ENCODE data around the gene CTDSPL. TPM values are rescaled to one million over a fixed set of nuclear protein-coding genes. Genes with fewer than 3 reads are reported as not detected.
A peak's percentile ranks its signal among the peaks of the same experiment; 100 is the strongest.

CTDSPL gene
- total RNA-seq, 3 donors from 2014 or later, result 1.1 to 1.7 (median 1.3) TPM

GRCh38 chr3:37832480-37832879 is 29.2 kb upstream of the CTDSPL start:
- H3K4me1 Mint-ChIP-seq (ENCODE audit: low read depth), result no peaks in the 10 kb centered on the region
- H3K9me3 Mint-ChIP-seq, result no peaks in the 10 kb centered on the region
- peaks cover 20% of the 10 kb centered on the region for H3K27me3 Mint-ChIP-seq (ENCODE audit: low read depth)
- H3K4me3 Mint-ChIP-seq, result no peak overlapping the region
- no peak for ATAC-seq
- no peaks in the 10 kb centered on the region for H3K36me3 Mint-ChIP-seq (ENCODE audit: insufficient read depth)
- no peak for DNase-seq

DNA sequence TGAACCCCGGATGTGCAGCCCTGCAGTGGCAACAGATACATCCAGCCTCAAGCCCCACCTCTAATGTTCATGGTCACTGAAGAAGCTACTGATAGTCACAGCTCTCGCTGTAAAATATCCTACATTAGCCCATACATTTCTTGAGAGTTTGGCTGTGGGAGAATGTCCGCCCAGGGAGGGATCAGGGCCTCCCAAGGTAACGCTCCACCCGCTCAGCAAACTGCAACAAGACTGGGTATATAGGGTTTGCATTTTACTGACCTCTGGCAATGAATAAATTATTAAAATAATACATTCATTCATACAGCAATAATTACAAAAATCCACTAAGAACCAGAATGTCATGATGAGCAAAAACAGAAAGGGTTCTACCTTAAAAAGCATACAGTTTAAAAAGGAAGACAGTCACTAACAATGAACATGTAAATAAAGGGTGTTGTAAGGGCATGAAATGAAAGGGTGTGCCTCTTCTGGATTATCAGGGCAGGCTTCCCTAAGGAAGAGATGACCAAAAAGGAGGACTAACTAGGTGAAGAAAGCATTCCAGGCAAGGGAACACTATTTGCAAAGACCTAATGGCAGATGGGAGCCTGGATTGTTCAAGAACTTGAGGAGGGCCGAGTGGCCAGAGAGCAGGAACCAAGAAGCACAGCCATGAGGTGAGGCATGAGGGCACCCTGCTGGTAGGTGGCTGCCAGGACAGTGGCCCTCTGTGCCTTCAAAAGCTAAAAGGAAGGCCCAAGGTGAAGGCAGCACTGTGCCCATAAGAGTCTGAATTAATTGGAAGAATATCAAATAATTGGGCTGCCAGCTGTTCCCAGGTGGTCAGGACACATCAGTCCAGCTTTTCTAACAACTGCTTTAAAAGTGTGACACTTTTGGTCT is 28.1 kb upstream of the CTDSPL start:
- Mint-ChIP-seq H3K27me3 (ENCODE audit: low read depth) (peaks cover 14% of the 10 kb centered on the region), H3K4me3 (no peak overlapping the region), H3K9me3 (no peaks in the 10 kb centered on the region), H3K36me3 (ENCODE audit: insufficient read depth) (no peaks in the 10 kb centered on the region), H3K4me1 (ENCODE audit: low read depth) (no peaks in the 10 kb centered on the region)
- ATAC-seq (no peak), DNase-seq (no peak)

GRCh38 chr3:37836589-37836988 is 25.1 kb upstream of the CTDSPL start:
- no peaks in the 10 kb centered on the region for H3K36me3 Mint-ChIP-seq (ENCODE audit: insufficient read depth)
- H3K9me3 Mint-ChIP-seq, result no peaks in the 10 kb centered on the region
- peaks cover 18% of the 10 kb centered on the region for H3K27me3 Mint-ChIP-seq (ENCODE audit: low read depth)
- H3K4me3 Mint-ChIP-seq, result no peak overlapping the region
- no peaks in the 10 kb centered on the region for H3K4me1 Mint-ChIP-seq (ENCODE audit: low read depth)
- ATAC-seq (no peak), DNase-seq (no peak)

DNA sequence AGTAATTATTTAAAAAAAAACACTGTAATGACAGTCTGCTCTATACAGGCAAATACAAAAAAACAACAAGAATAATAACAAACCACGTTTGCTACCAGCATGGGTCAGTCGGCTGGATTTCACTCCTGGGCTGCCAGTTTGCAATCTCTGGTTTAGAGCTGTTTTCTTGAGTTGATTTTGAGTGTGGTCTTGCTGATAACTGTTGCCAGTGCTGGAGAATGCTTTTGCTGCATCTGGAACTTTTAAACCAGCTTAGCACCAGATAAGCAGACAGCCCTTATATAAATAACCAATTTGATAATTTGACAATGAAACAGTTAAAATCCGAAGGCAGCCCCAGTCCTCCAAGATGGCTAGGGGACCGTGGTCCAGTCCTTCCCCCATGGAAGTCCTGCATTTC is 14.0 kb upstream of the CTDSPL start:
- no peaks in the 10 kb centered on the region for H3K4me1 Mint-ChIP-seq (ENCODE audit: low read depth)
- H3K4me3 Mint-ChIP-seq, result no peak overlapping the region
- no peak for DNase-seq
- peaks cover 3% of the 10 kb centered on the region for H3K27me3 Mint-ChIP-seq (ENCODE audit: low read depth)
- no peaks in the 10 kb centered on the region for H3K36me3 Mint-ChIP-seq (ENCODE audit: insufficient read depth)
- ATAC-seq, result no peak
- H3K9me3 Mint-ChIP-seq, result no peaks in the 10 kb centered on the region

GRCh38 chr3:37849146-37849923 is 12.3 kb upstream of the CTDSPL start:
- no peaks in the 10 kb centered on the region for H3K27me3 Mint-ChIP-seq (ENCODE audit: low read depth)
- ATAC-seq, result no peak
- no peaks in the 10 kb centered on the region for H3K4me1 Mint-ChIP-seq (ENCODE audit: low read depth)

DNA sequence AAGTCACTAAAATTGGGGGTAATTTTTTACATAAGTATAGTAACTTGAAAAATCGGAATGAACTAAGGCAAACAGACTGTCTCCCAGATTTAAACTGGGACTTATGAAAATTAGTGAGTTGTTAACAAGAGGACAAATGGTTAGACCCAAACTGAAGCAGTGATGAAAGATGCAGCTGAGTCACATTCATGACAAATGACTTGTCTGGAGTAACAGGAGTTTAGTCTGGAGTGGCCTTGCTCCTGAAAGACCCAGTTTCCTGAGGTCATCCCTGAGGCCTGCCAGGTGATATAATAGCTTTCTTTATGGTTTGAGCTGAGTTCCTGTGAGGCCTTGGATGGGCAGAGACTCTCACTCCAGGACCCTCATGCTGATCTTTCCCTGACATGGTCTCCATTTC is 9.6 kb upstream of the CTDSPL start:
- Mint-ChIP-seq H3K4me3 (no peak overlapping the region), H3K4me1 (ENCODE audit: low read depth) (no peaks in the 10 kb centered on the region), H3K27me3 (ENCODE audit: low read depth) (no peaks in the 10 kb centered on the region), H3K36me3 (ENCODE audit: insufficient read depth) (no peaks in the 10 kb centered on the region), H3K9me3 (no peaks in the 10 kb centered on the region)
- ATAC-seq, result no peak
- DNase-seq, result no peak

More at GRCh38 chr3:37849146-37849923, 12.3 kb upstream of the CTDSPL start:
- no peaks in the 10 kb centered on the region for H3K9me3 Mint-ChIP-seq
- no peaks in the 10 kb centered on the region for H3K36me3 Mint-ChIP-seq (ENCODE audit: insufficient read depth)
- DNase-seq, result no peak
- H3K4me3 Mint-ChIP-seq, result no peak overlapping the region

DNA sequence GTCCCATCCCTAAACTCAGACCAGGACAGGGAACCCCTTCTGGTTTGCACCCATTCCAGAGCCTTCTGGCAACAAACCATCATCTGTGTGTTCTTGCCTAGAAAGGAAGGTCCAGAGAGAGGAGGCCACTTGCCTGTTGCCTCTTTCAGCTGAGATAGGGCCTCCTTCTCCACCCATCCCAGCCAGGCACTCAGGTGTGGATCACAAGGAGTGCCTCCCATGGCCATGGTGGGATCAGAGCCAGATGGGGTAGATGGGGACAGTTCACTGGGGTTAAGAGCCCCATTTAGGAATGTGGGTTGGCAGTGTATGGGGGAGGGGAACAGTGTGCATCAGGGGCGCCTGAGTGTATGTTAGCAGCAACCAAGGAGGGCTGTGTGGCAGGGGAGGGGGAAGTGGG is 8.9 kb upstream of the CTDSPL start:
- Mint-ChIP-seq H3K27me3 (ENCODE audit: low read depth) (no peaks in the 10 kb centered on the region), H3K4me1 (ENCODE audit: low read depth) (no peaks in the 10 kb centered on the region), H3K4me3 (no peak overlapping the region), H3K36me3 (ENCODE audit: insufficient read depth) (no peaks in the 10 kb centered on the region), H3K9me3 (no peaks in the 10 kb centered on the region)
- no peak for DNase-seq
- ATAC-seq, result no peak

GRCh38 chr3:37853691-37854413 is 7.8 kb upstream of the CTDSPL start:
- Mint-ChIP-seq H3K4me1 (ENCODE audit: low read depth) (no peaks in the 10 kb centered on the region), H3K4me3 (no peak overlapping the region), H3K9me3 (no peaks in the 10 kb centered on the region), H3K36me3 (ENCODE audit: insufficient read depth) (no peaks in the 10 kb centered on the region), H3K27me3 (ENCODE audit: low read depth) (no peaks in the 10 kb centered on the region)
- DNase-seq (no peak), ATAC-seq (no peak)

GRCh38 chr3:37855363-37855970 is 6.2 kb upstream of the CTDSPL start:
- H3K4me3 Mint-ChIP-seq, result no peak overlapping the region
- H3K36me3 Mint-ChIP-seq (ENCODE audit: insufficient read depth), result no peaks in the 10 kb centered on the region
- ATAC-seq, result peak in 1 of 2 donors; percentile 45
- H3K9me3 Mint-ChIP-seq, result no peaks in the 10 kb centered on the region
- peaks cover 4% of the 10 kb centered on the region for H3K27me3 Mint-ChIP-seq (ENCODE audit: low read depth)
- peaks cover 6% of the 10 kb centered on the region for H3K4me1 Mint-ChIP-seq (ENCODE audit: low read depth)
- peak; percentile 75 for DNase-seq

GRCh38 chr3:37856381-37856780 is 5.3 kb upstream of the CTDSPL start:
- Mint-ChIP-seq H3K9me3 (no peaks in the 10 kb centered on the region), H3K36me3 (ENCODE audit: insufficient read depth) (no peaks in the 10 kb centered on the region), H3K4me1 (ENCODE audit: low read depth) (peaks cover 13% of the 10 kb centered on the region), H3K4me3 (no peak overlapping the region), H3K27me3 (ENCODE audit: low read depth) (peaks cover 10% of the 10 kb centered on the region)
- DNase-seq (no peak), ATAC-seq (no peak)

DNA sequence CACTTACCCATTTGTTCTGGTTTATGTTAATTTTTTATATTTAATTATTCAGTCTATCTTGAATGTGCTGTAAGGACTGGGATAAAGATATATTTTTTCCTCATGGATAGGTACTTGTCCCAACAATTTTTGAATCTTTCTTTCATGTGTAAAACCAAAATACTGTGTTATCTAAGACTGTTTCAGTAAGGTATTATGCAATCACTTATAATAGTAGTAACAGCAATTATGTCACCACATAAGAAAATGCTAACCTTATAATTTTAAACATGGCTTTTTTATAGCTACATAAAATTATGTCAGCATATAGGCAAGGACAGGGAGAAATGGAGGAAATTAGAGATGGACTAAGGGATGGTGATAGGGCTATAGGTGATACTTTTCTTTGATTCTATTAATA is 2.9 kb upstream of the CTDSPL start:
- H3K9me3 Mint-ChIP-seq, result no peaks in the 10 kb centered on the region

DNA sequence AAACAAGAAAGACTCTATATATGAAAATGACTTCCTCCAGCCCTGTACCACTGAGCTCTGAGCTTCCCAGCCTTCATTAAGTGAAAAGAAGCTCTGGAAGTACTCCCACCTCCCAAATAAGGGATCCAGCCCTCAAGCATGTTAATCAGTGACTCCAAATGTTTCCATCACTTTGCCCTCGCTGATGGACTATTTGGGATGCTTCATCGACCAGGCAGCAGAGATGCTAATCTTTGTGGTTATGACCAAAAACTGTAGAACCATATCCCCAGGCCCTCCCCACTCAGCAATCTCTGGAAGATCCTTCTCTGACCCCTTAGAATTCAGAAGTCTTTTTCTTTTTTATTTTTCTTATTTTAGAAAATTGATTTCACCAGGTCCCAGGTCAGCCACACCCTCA is 2.3 kb upstream of the CTDSPL start:
- H3K9me3 Mint-ChIP-seq, result no peaks in the 10 kb centered on the region
- peaks cover 17% of the 10 kb centered on the region for H3K4me1 Mint-ChIP-seq (ENCODE audit: low read depth)
- peaks cover 22% of the 10 kb centered on the region for H3K27me3 Mint-ChIP-seq (ENCODE audit: low read depth)
- no peaks in the 10 kb centered on the region for H3K36me3 Mint-ChIP-seq (ENCODE audit: insufficient read depth)
- ATAC-seq, result no peak
- no peak overlapping the region for H3K4me3 Mint-ChIP-seq
- DNase-seq, result no peak

More for the DNA sequence above, 2.9 kb upstream of the CTDSPL start:
- Mint-ChIP-seq H3K36me3 (ENCODE audit: insufficient read depth) (no peaks in the 10 kb centered on the region), H3K27me3 (ENCODE audit: low read depth) (peaks cover 22% of the 10 kb centered on the region), H3K4me3 (no peak overlapping the region), H3K4me1 (ENCODE audit: low read depth) (peaks cover 17% of the 10 kb centered on the region)
- ATAC-seq, result no peak
- no peak for DNase-seq

DNA sequence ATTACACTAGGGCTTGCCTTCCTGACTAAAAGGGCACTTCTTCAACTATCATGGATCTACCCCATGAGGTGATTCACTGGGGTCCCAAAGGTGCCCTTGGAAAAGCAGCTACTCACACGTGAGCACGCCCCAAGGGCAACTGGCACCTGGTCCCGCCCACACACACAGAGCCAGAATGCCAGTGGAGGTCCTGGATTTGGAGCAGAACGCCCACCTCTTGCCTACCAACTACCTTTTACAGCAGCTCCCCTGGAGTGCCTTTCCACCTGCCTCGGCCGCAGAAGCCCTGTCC is 1.8 kb upstream of the CTDSPL start:
- Mint-ChIP-seq H3K27me3 (ENCODE audit: low read depth) (peaks cover 22% of the 10 kb centered on the region), H3K4me3 (peak overlapping the region; percentile 81), H3K9me3 (no peaks in the 10 kb centered on the region), H3K36me3 (ENCODE audit: insufficient read depth) (no peaks in the 10 kb centered on the region), H3K4me1 (ENCODE audit: low read depth) (peaks cover 17% of the 10 kb centered on the region)
- DNase-seq (no peak), ATAC-seq (no peak)

DNA sequence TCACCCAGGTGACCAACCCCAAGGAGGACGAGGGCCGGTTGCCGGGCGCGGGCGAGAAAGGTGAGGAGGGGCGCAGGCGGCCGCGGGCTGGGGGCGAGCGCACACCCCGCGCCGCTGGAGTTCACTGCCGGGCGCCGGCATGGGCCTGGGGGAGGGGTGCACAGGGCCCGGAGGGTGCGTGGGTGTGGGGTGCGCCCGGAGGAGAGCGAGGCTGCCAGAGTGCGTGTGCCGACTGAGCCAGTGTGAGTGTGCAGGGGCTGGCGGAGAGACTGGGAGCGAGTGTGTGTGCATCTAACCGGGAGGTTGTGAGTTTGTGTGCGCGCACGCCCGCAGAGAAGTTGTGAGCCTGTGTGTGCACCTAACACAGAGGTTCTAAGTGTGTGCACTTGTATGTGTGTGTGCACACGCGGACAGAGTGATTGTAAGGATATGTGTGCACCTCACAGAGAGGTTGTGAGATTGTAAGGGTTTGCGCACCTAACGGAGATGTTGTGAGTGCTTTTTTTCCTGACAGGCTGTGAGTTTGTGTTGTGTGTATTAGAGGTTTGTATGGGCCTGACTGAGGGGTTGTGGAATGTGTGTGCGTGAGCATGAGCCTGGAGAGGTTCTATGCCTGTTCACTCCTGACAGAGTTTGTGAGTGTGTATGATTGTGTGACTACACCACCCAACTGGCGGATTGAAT is 681 bp downstream of the CTDSPL start:
- H3K9me3 Mint-ChIP-seq, result no peaks in the 10 kb centered on the region
- peak; percentile 50 for DNase-seq
- H3K36me3 Mint-ChIP-seq (ENCODE audit: insufficient read depth), result no peaks in the 10 kb centered on the region
- H3K4me3 Mint-ChIP-seq, result peak overlapping the region; percentile 81
- H3K4me1 Mint-ChIP-seq (ENCODE audit: low read depth), result peaks cover 17% of the 10 kb centered on the region
- peak; percentile 28 to 44 for ATAC-seq
- peaks cover 22% of the 10 kb centered on the region for H3K27me3 Mint-ChIP-seq (ENCODE audit: low read depth)
